Cerebellar cortex (tissue), 1 donor: ENCODE data around the gene TTBK1.

ENCODE experiments used
- DNase-seq: peaks from one replicate; pipeline ENCODE4 v3.0.0-alpha.2; 2015; ENCODE audit warnings: low spot score

Gene TTBK1

DNA sequence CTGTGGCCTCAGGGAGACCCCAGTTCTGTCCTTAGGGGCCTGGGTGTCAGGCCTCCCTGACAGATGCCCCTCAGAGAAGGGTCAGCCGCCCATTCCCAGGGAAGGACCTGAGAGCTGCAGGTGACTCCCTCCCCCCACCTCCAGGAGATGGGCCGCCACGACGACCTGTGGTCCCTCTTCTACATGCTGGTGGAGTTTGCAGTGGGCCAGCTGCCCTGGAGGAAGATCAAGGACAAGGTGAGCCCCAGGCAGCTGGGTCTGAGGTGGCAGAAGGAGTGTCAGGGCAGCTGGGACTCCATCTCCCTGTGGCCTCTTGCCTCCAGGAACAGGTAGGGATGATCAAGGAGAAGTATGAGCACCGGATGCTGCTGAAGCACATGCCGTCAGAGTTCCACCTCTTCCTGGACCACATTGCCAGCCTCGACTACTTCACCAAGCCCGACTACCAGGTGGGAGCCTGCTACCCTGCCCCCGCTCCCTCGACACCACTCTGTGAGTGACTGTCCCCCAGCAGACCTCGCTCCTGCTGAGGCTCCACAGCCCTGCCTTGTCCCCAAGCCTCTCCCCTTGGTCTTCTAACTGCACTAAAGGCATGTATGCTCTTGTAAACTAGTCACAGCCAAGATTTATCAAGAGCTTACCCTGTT lies 12.2 kb downstream of the TTBK1 start:
- DNase-seq = no peak

DNA sequence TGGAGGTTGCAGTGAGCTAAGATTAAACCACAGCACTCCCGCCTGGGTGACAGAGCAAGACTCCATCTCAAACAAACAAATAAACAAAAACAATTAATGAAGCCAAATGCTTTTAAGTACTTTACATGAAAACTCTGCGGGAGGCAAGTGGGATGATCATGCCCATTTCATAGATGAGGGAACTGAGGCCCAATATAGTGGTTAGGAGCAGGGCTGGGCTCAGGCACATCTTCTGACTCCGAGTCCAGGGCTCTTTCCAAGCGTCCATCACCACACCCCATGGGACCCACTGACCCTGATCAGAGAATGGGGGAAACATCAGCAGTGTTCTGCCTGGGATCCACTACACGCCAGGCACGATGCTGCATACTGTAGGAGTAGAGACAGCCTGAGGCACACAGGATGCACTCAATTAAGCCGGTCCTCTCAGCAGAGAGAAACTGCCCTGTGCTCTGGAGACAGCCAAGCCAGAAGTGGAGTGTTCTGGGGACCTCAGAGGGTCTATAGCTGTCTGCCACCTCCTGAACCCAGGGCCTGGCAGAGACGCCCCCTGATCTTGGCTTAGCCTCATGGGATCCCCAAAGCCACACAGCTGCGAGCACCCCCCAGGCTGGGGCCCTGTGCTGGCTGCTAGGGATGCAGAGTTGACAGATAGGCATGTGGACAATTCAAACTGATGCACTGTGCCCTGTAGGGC lies 13.5 kb downstream of the TTBK1 start:
- no peak for DNase-seq

DNA sequence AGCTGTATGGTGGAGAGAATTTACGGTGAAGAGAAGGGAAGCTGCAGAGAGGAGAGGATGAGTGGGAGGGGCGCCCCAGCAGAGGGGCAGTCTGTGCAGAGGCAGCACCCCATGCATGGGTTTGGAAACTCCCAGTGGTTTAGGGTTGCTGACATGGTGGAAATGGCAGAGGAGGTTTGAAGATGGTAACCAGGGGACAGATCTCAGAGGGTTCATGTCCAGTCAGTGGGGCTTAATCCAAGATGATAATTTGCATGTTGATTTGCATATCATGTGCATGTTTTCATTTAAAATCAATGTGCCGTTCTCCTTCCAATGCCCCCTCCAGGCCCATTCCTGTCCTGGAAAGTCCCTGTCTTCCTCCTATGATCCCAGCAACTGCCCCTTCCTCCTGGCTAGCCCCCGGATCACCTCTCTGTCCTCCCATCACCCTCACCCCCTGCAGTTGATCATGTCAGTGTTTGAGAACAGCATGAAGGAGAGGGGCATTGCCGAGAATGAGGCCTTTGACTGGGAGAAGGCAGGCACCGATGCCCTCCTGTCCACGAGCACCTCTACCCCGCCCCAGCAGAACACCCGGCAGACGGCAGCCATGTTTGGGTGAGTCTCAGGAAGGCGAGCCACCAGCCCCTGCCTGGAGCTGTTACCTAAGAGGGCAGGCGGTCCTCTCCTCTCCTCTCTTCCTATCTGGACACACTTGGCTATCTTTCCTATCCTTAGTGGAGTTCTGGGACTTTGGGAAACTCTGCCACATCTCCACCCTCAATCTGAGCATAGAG lies 14.3 kb downstream of the TTBK1 start:
- DNase-seq = no peak

DNA sequence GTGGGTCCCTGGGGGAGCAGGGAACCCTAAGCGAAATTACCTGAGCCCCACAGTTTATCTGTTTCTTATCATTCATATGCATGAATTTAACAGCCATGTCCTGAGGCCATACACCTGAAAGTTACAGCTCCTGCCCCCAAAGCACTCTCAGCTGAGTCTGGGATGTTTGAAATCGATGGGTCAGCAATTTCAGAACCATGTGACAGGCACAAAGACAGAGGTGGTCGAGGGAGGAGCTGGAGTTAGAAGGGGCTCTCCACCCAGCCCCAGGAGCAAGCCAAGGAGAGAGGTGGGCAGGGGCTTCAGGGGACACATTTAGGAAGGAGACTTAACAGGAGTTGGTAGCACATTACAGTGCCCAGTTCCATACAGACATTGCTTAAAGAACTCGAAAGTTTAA lies 14.9 kb downstream of the TTBK1 start:
- no peak for DNase-seq

DNA sequence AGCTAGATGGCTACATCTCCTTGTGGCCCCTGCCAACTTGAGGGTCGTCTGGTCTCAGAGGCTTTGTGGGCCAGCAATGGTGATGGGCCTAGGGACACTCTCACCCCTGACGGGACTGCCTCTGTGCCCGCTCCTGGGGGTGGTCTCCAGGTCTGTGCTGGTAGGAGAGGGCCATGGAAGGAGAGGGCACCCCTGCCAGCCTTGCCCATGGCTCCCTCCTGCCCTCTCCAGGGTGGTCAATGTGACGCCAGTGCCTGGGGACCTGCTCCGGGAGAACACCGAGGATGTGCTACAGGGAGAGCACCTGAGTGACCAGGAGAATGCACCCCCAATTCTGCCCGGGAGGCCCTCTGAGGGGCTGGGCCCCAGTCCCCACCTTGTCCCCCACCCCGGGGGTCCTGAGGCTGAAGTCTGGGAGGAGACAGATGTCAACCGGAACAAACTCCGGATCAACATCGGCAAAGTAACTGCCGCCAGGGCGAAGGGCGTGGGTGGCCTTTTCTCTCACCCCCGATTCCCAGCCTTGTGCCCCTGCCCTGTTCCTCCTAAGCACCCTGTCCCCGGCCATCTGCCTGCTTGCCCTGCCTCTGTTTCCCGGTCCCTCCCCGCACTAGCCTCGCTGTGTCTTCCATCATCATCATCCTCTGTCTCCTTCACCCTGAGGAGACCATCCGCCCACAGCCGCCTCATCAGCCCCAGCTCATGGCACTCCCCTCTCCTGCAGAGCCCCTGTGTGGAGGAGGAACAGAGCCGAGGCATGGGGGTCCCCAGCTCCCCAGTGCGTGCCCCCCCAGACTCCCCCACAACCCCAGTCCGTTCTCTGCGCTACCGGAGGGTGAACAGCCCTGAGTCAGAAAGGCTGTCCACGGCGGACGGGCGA lies 15.8 kb downstream of the TTBK1 start:
- no peak for DNase-seq

DNA sequence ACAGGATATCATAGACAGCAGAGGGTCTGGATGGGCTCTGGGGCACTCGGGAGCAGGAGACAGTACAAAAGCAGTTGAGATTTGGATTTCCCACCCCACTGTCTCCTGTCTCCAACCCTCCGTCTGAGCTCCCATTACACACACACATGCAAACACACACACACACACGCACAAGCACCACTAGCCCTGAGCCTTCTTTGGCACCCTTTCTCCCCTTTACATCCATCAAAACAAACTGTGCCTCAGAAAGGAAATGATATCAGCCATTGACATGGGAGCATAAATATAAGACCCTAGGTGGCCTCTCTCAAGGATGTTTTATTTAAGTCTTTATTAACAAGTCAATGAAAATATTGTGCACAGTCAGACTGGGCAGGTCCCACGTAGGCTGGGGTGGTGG lies 17.5 kb downstream of the TTBK1 start:
- no peak for DNase-seq

DNA sequence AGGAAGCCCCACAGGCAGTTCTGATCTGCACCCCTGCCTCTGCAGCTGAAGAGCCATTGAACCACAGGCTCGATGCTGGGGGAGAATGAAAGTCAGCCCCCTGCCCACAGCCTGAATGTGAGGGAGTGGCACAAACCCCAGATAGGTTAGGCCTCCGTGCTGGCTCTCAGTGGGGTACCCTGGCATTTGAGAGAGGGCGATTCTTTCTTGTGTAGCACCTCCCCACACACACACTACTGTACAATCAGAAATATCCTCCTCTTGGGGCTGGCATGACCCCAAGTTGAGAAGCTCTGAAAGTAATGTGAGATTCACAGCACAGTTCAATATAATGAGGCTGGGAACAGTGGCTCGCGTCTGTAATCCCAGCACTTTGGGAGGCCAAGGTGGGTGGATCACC lies 17.9 kb downstream of the TTBK1 start:
- no peak for DNase-seq

DNA sequence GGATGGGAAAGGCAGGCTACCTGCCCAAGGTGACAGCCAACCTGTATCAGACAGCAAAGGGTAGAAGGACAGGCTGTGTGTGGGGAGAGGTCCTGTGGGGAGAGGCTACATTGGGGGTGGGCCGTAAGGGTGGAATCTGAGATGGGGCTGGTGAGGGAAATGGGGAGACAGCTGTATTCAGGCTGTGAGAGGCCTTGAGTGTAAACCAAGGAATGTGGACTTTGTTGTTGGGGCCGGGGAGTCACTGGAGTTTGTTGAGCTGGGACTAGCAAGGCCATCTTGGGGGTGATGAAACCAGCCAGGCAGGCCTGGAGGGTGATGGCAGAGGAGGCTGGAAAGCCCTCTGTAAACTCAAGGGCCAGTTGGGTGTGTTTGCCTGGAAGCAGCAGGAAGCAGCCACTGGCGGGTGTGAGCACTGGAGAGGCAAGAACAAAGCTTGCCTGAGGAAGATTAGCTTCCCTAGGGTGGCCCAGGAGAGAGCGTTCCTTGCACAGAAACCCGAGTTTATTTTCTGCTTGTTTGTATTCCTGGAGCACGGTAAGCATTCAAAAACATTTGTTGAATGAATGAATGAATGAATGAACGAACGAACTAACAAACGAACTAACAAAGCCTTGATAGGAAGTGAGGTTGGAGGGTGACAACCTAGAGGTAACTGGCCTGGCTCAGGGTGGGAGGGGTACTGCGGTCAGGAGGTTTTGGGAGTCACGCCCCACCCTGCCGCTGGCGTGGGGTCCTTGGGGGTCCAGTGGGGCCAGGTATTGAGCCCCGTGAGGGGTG lies 18.9 kb downstream of the TTBK1 start:
- no peak for DNase-seq

DNA sequence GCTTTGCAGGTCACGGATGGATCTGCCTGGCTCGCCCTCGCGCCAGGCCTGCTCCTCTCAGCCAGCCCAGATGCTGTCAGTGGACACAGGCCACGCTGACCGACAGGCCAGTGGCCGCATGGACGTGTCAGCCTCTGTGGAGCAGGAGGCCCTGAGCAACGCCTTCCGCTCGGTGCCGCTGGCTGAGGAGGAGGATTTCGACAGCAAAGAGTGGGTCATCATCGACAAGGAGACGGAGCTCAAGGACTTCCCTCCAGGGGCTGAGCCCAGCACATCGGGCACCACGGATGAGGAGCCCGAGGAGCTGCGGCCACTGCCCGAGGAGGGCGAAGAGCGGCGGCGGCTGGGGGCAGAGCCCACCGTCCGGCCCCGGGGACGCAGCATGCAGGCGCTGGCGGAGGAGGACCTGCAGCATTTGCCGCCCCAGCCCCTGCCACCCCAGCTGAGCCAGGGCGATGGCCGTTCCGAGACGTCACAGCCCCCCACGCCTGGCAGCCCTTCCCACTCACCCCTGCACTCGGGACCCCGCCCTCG lies 19.6 kb downstream of the TTBK1 start:
- no peak for DNase-seq

DNA sequence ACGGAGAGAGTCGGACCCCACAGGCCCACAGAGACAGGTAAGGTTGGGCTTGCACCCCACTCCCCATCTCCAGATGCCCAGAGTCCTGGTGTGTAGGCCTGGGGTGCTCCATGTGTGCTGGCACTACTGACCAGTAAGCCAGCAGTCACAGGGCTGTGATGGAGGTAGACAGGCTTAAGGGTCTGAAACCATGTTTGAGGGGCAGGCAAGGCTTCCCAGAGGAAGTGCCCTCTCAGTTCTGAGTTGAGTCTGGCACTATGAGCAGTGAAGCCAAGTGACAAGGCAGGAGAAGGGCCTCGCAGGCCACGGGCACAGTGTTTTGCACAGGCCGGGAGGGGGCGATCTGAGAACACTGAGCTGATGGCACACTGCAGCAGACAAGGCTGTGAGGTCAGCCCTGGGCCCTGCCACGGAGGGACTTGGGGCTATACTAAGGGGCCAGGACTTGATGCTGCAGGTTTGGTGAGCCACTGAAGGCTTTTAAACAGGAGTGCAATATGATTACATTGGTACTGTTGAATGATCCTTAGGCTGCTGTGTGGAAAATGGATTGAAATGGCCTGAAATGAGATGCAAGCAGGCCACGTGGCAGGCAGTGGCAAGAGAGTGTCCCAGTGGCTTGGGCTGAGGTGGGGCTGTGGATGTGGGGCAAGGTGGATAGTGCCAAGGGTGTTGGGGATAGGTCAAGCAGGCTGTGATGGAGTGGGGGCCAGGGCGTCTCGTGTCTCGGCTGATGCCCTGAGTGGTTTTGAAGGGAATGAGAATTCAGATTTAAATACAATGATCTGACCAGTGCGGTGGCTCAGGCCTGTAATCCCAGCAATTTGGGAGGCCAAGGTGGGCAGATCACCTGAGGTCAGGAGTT lies 20.3 kb downstream of the TTBK1 start:
- DNase-seq = peak; percentile 64

DNA sequence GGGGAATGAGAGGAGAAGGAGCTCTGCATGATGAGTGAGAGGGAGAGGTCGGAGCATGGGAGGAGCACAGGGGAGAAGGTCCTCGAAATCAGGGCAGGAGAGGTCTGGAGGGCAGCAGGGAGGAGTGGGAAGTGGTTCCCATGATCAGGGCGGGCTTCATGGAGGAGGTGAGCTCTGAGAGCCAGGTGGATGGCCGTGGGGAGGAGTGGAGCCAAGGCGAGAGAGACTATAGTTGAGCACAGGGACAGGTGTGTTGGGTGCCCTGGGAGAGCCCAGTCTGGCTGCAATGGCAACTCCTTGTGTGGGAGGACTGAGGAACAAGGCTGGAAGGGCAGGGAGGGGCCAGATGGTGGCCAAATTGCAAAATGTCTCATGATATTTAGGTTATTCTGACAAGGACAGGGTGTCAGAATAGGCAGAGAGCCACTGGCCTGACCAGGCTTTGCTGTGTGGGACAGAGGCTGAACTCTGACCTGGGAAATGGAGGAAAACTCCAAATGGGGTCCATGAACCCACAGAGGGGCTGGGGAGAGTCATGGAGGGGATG lies 21.4 kb downstream of the TTBK1 start:
- no peak for DNase-seq

DNA sequence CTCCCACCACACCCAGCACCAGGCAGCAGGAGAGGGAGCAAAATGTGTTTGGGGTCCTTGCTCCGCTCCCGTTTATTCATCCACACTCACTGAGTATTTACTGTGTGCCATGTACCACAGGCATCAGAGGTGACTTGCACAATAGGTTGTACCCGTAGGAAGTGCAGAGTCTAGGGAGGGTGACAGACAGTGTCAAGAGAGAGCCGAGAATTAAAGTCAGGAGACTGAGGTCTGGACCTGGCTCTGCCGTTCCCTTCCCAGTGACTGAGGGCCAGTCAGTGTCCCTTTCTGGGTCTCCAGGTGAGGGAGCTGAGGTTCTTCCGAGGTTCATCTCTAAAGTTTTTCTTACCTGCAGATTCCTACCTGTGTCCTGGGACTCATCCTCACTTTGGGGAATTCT lies 22.3 kb downstream of the TTBK1 start:
- DNase-seq = no peak

DNA sequence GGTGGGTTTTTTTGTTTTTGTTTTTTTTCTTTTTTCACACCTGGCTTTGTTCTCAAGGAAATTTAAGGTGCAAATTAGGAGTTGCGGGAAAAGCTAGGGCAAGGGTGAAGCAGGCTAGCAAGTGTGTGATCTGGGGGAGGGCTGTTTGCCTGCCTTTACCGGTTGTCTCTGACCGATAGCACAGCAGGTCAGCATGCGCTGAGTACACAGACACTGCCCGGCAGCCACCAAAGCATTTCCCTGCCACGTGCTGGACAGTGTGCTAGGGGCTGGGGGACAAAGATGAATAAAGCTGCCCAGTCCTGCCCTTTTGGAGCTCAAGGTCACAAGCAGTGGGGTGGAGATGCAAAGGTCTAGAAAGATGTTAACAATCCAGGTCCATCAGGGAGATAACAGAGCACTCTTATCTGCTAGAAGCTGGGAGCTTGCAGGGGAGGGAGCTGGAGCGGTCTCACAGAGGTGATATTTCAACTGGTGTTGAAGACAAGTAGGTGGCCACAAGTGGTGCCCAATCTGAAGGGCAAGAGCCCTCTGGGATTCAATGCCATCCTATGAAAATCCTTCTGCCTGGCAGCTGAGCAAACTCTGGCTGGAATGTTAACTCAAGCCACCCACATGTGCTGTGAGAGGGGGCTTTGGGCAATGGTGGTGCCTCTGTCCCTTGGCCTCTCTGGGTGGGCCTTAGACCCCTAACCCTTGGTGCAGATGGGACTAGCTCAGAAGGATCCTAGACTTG lies 24.5 kb downstream of the TTBK1 start:
- peak; percentile 46 for DNase-seq

DNA sequence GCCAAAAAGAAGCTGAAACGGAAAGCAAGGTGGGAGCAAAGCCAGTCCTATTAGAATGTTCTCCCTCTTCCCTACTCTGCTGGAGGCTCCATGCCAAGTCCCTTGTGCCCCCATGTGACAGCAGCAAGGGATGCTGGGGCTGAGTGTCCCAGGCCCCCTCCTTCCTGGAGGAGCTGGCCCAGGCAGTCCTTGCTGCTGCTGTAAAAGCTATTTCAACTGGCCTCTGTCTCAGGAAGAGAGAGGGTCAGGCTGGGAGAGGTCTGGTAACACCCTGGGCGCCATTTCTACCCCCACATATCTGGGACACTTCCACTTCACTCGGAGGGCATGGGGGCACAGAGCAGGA lies 25.0 kb downstream of the TTBK1 start:
- peak; percentile 66 for DNase-seq

DNA sequence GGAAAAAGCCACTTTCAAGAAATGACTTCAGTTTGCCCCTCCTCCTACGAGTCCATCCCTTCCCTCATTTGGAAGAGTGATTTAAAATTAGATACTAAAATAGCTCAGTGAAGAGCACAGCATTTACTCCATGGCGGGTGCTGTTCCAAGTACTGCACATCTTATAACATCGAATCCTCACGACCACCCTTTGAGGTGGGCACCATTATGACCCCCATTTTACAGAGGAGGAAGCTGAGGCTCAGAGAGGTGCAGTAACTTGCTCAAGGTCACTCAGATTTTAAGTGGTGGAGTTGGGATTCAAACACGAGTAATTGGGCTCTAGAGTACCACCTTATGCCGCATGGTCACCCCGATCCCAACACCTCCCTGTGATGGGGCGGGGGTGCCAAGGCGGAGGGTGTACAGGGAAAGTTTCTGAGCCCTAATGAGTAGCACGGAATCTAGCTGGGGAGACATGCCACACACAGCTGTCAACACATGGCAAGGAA lies 25.5 kb downstream of the TTBK1 start:
- no peak for DNase-seq

DNA sequence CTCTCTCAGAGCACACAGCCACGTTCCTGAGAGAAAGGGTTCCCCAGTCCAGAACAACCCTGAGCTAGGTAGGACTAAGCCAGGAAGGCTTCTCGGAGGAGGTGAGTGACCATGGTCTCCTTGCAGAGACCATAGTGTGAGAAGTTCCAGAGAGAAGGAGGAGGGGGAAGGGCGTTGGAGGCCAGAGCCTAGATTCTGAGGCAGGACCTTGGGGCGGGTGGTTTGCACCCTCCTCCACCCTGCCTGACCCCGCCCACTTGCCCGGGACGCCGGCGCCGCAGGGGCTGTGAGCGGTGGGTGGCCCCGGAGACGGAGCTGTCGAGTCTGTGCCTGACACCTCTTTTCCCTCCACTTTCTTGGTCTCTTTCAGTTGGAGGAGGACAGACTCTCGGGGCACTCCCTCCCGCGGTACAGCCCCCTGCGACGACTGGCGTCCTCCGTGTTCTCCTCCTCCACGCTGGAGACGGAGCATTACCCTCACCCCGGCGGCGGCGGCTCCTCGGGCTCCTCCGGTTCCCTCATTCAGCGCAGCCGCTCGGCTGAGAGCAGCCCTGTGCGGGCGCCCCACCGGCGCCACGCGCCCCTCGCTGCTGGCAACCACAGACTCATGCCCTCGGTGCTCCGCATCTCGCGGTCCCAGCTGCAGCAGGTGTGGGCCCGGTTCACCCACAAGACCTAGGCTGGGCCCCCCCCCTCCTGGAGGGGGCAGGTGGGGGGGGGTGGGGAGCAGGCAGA lies 26.2 kb downstream of the TTBK1 start:
- no peak for DNase-seq

DNA sequence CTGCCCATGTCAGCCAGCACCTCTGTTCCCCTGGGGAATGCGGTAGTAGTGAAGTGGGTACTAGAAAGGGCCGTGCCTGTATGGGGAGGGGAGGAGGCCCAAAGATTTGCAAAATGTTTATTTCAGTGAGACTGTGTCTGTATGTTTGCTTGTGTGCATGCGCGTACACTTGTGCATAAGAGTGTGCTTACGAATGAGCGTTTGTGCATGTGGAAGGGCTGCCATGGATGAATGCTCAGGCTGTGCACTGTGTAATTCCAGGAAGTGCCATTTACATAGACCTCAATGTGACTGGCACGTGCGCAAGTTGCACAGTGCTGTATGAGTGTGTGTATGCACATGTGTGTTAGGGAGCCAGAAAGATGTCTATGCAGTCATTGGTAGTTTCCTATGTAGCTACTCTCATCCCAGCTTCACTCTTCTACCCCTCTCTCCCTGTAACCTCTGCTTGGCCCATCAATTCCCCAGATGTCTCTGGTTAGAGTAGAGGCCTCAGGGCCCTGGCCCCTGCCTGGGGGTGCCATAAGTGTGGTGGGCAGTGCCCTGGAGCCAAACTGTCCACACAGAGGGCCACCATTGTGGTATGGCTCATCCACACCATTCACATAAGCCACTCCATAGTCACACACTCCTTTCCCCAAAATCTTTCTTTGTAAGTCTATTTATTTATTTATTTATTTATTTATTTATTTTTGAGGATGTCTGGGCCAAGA lies 28.0 kb downstream of the TTBK1 start:
- DNase-seq = no peak

DNA sequence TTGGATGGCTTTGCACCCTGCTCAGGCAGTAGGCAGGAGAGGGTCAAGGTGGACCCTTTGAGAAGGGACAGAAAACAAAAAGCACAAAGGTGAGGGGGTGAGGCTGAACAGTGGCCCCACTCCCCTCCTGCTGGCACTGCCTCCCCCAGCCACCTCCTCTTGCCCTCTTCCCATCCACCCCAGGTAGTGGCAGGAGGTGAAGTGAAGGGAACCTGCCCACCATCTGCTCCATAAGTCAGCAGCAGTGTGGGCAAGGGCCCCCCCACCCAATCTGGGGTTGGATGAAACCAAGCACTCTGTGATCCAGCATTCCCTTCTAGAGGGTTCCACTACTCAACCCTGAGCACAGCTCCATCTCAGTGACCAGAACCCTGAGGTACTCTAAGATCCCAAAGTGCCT lies 28.7 kb downstream of the TTBK1 start:
- no peak for DNase-seq
